GM18502 (cell line): Measurements from ENCODE around the gene PYGL.
"Not testable (repeated sequence)": the region's sequence is repeated elsewhere in the genome, so short reads cannot be mapped to it uniquely, and the experiment has no call there.

Experiments
- ATAC-seq: cut with Tn5 transposase; IDR thresholded peaks from one replicate; pipeline ENCODE4 v1.9.1; 2021; ENCODE audit warnings: mild to moderate bottlenecking; ENCODE audit not compliant: unreplicated experiment, poor library complexity

The PYGL gene

GRCh38 chr14:50929506-50929905 lies 14.8 kb downstream of the PYGL start:
- no peak for ATAC-seq

GRCh38 chr14:50928002-50928635 lies 16.2 kb downstream of the PYGL start:
- ATAC-seq: peak; percentile 56

GRCh38 chr14:50926851-50927386 lies 17.4 kb downstream of the PYGL start:
- ATAC-seq: no peak

GRCh38 chr14:50924843-50925242 lies 19.4 kb downstream of the PYGL start:
- no peak for ATAC-seq

GRCh38 chr14:50924236-50924635 lies 20.0 kb downstream of the PYGL start:
- no peak for ATAC-seq

- ATAC-seq: no peak
Observed at GRCh38 chr14:50922803-50923202, 21.5 kb downstream of the PYGL start.

- ATAC-seq: no peak
Observed at GRCh38 chr14:50920482-50921230, 23.6 kb downstream of the PYGL start.

- not testable (repeated sequence) for ATAC-seq
Observed at GRCh38 chr14:50919524-50919923, 24.8 kb downstream of the PYGL start.

- no peak for ATAC-seq
Observed at GRCh38 chr14:50917449-50917848, 26.8 kb downstream of the PYGL start.

- ATAC-seq: no peak
Observed at GRCh38 chr14:50910495-50911420, 33.5 kb downstream of the PYGL start.

GRCh38 chr14:50906326-50907065 lies 37.8 kb downstream of the PYGL start:
- ATAC-seq: no peak

- ATAC-seq: no peak
Observed at GRCh38 chr14:50904719-50905118, 39.6 kb downstream of the PYGL start.

GRCh38 chr14:50901361-50901760 lies 42.9 kb downstream of the PYGL start:
- ATAC-seq: no peak

GRCh38 chr14:50897658-50898175 lies 46.6 kb downstream of the PYGL start:
- no peak for ATAC-seq

GRCh38 chr14:50897005-50897404 lies 47.3 kb downstream of the PYGL start:
- not testable (repeated sequence) for ATAC-seq

- not testable (repeated sequence) for ATAC-seq
Observed at GRCh38 chr14:50896421-50896820, 47.9 kb downstream of the PYGL start.

GRCh38 chr14:50892255-50892654 lies 52.0 kb downstream of the PYGL start:
- no peak for ATAC-seq

- ATAC-seq: no peak
Observed at GRCh38 chr14:50887476-50887875, 56.8 kb downstream of the PYGL start.

- ATAC-seq: no peak
Observed at GRCh38 chr14:50883827-50884197, 60.5 kb downstream of the PYGL start.
